ENCODE measurements around the gene KCNMB1.

Gene KCNMB1

GRCh38 chr5:170388818-170389549 lies at the start of gene KCNMB1:
KCNMB1 (minus strand) TSS chr5:170389367; CDS start chr5:170385447, 3,920 bp downstream.
- no peak for DNase-seq

GRCh38 chr5:170438581-170438980 lies 49.4 kb upstream of the KCNMB1 start:
- no peak for DNase-seq

- DNase-seq: no peak
Observed at GRCh38 chr5:170437621-170438375, 48.6 kb upstream of the KCNMB1 start.

GRCh38 chr5:170436335-170436734 lies 47.2 kb upstream of the KCNMB1 start:
- DNase-seq: no peak

- DNase-seq: peak; percentile 59
Observed at GRCh38 chr5:170434966-170435605, 45.9 kb upstream of the KCNMB1 start.

- no peak for DNase-seq
Observed at GRCh38 chr5:170432669-170433068, 43.5 kb upstream of the KCNMB1 start.

- DNase-seq: no peak
Observed at GRCh38 chr5:170431571-170431970, 42.4 kb upstream of the KCNMB1 start.

GRCh38 chr5:170430866-170431437 lies 41.8 kb upstream of the KCNMB1 start:
- no peak for DNase-seq

GRCh38 chr5:170430256-170430655 lies 41.1 kb upstream of the KCNMB1 start:
- no peak for DNase-seq

GRCh38 chr5:170429014-170429413 lies 39.8 kb upstream of the KCNMB1 start:
- no peak for DNase-seq

GRCh38 chr5:170427672-170428236 lies 38.6 kb upstream of the KCNMB1 start:
- DNase-seq: no peak

GRCh38 chr5:170426786-170427185 lies 37.6 kb upstream of the KCNMB1 start:
- no peak for DNase-seq

GRCh38 chr5:170426149-170426767 lies 37.1 kb upstream of the KCNMB1 start:
- no peak for DNase-seq

- DNase-seq: no peak
Observed at GRCh38 chr5:170425731-170426130, 36.6 kb upstream of the KCNMB1 start.

- DNase-seq: no peak
Observed at GRCh38 chr5:170424629-170425028, 35.5 kb upstream of the KCNMB1 start.

GRCh38 chr5:170423692-170424091 lies 34.5 kb upstream of the KCNMB1 start:
- DNase-seq: no peak

- DNase-seq: no peak
Observed at GRCh38 chr5:170421826-170422225, 32.7 kb upstream of the KCNMB1 start.

- peak; percentile 39 for DNase-seq
Observed at GRCh38 chr5:170420806-170421412, 31.7 kb upstream of the KCNMB1 start.

GRCh38 chr5:170419643-170420042 lies 30.5 kb upstream of the KCNMB1 start:
- no peak for DNase-seq

GRCh38 chr5:170418736-170419135 lies 29.6 kb upstream of the KCNMB1 start:
- no peak for DNase-seq

- DNase-seq: no peak
Observed at GRCh38 chr5:170416526-170416925, 27.4 kb upstream of the KCNMB1 start.

GRCh38 chr5:170414786-170415185 lies 25.6 kb upstream of the KCNMB1 start:
- DNase-seq: no peak

Data from activated naive CD4-positive, alpha-beta T cell treated with anti-CD3 and anti-CD28 coated beads, Interleukin-2, amount 50 U/mL, for 16 hours (primary cell).